ENCODE measurements around the gene DCAF8.

- TF ChIP-seq CTCF (IDR thresholded peaks at IDR 0.05) (no peak), POLR2A (IDR thresholded peaks at IDR 0.05) (no peak), POLR2AphosphoS5 (IDR thresholded peaks at IDR 0.05) (no peak)
These were observed 76.1 kb downstream of the DCAF8 start for GRCh38 chr1:160186246-160186645.
